ENCODE results near the gene FERMT3.

FERMT3 gene

DNA sequence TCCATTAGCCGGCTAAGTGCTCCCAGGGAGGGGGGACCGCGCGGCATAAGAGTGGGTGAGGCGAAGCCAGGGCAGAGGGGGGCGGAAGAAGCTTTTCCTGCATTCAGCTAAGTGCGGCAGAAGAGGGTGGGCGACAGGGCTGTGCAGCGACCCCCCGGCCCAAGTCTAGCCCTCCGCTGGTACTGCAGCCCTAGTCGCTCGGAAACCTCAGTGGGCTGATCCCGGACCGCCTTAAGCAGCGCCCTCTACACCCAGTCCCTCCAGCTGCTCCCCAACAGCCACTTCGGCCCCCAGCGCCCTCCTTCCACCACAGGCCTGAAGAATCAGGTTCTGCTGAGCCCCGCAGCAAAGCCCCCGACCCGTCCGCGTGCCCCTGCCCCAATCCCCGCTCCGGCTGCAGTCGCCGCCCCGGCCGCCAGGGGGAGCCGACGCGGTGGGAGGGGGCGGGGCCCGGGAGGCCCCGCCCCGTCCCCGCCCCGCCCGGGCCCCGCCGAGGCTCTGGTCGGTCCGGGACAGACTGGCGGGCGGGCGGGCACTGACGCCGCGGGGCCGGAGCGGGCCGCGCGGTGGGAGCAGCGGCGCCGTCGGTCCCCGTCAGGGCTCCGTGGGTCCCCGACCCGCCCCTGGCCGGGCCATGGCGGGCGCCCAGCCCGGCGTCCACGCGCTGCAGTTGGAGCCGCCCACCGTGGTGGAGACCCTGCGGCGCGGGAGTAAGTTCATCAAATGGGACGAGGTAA, 44.7 kb downstream of the FERMT3 start, which contains the start of gene PLCB3:
PLCB3 (plus strand) TSS at position 515 of the 737 bp plus-strand sequence; CDS start at position 635, 120 bp downstream.
- DNase-seq, result peak; percentile 36

DNA sequence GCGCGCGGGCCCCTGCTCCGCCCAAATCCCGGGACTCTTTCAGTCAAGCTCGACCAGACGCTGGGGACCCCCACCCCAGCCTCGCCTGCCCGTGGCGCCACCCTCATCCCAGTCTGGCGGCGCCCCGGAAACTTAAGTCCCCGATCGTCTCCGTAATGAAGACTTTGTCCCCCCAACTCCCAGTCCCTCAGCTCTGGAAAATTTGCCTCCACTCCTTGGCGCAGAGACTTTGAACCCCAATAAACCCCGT, 45.2 kb downstream of the FERMT3 start:
- no peak for DNase-seq

DNA sequence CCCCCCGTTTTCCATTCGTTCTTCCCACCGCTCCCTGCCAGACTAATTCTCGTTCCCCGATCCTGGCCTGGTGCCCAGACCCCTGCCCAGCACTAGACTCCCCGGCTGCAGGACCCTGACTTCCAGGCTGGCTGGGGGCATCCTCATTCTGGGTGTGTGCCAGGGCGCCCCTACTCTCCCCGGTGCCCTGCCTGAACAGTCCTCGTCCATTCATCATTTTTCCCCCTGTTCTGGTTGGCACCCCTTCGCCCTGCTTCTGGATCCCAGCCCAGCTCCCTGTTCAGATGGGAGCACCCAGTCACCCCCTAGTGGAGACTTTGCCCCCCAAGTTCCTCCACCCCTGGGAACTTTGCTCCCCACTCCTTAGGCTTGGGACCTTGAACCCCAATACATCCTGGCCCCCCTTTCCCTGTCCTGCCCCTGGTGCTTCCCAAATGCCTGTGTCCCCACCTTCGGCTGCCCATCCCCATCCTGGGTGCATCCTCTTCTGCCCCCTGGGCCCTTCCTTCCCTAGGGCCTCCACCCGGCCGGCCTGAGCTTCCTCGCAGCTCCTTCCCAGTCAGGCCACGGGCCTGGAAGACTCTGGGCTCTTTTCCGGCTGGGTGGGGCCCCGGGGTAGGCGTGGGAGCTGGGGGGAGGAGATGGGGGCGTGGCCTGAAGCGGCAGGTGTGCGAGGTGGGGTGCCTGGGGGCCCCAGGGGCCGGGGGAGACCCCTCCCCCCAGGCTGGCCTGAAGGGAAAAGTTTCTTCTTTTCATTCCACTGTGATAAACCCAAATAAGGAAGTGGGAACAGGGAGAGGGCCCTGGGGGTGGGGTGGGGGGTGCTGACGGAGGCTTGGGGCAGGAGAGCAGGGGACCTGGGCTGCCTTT, 45.7 kb downstream of the FERMT3 start:
- no peak for DNase-seq

DNA sequence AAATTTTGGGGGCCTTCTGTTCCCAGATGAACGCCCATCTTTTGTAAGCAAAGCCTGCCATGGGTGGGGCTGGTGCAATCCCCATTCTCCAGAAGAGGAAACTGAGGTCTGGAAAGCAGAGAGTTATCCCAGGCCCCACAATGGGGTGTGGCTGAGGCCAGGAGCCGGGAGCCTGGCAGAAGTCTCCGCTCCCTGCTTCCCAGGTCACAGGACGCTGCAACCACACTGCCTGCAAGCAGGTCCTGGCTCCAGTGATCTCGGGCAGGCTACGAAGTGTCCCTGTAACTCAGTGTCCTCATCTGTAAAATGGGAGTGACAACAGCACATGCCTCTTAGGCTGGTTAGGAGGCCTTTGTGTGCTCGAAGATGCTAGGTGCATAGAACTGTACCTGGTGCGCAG, 46.5 kb downstream of the FERMT3 start:
- DNase-seq, result no peak

DNA sequence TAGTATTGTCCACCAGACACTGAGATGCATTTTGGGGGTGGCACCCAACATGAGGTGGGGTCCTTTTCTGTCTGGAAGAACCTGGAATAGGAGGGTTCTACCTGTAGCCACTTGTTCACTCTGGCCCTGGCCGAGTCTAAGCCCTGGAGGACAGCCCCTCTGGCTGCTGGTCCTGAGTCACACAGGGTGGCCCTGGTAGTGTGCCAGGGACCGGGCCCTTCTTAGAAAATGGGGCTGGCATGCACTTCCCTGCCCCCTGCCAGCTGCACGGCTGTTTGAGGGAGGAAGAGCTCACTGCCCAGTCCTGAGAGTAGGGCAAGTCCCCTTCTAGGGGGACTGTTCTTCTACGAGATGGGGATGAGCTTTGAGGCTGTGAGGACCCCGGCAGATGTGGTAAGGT, 47.0 kb downstream of the FERMT3 start:
- no peak for DNase-seq

DNA sequence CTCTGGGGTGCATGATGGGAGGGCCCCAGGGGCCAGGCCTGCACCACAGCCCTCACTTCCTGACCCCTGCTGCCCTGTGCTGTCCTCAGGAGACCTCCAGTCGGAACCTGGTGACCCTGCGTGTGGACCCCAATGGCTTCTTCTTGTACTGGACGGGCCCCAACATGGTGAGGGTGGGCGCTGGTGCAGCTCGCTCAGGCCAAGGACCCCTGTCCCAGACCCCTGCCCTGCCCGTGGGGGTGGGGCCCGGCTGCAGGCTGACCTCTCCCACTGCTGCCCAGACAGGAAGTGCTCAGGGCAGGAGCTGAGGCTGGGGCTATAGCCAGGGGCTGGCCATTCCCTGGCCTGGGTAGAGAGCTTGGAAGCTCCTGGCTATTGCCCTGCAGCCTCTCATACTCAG, 47.8 kb downstream of the FERMT3 start:
- DNase-seq, result no peak

DNA sequence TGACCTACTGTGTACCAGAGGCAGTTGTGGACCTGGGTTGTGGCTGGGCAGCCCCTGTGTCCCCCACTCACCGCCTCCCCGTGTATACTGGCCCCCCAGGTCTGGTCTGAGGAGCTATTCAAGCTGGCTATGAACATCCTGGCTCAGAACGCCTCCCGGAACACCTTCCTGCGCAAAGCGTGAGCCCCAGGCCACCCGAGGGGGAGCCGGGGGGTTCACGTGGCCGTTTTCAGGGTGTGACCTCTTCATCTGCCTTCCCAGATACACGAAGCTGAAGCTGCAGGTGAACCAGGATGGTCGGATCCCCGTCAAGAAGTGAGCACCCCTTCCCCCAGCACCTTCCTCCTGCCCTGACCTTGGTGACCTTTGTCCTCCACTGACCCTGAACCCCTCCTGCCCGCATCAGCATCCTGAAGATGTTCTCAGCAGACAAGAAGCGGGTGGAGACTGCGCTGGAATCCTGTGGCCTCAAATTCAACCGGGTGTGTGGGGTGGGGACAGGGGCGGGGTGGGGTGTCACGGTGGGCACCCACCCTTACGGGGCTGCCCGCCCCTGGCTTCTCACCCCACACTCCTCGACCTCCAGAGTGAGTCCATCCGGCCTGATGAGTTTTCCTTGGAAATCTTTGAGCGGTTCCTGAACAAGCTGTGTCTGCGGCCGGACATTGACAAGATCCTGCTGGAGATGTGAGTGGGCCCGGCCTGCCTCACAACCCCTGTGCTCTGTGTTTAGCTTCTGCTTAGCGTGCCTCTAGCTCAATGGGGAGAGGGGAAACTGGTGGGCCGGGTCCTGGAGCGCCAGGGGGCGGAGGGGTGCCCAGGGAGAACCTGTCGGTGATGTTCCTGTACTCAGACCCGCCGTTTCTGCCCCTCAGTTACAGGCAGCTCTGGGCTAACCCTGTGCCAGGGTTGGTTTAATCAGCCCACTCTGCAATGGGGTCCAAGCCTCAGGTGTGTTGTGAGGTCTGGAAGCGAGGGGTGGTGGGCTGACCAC, 48.9 kb downstream of the FERMT3 start:
- DNase-seq, result no peak

DNA sequence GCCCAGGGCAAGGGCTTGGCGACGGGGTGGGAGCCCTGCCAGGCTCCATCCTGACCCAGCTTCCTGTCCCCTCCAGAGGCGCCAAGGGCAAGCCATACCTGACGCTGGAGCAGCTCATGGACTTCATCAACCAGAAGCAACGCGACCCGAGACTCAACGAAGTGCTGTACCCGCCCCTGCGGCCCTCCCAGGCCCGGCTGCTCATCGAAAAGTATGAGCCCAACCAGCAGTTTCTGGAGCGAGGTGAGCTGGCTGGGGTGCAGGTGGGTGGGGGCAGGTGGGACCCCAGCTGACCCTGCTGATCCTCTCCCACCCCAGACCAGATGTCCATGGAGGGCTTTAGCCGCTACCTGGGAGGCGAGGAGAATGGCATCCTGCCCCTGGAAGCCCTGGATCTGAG, 49.8 kb downstream of the FERMT3 start:
- DNase-seq, result no peak

DNA sequence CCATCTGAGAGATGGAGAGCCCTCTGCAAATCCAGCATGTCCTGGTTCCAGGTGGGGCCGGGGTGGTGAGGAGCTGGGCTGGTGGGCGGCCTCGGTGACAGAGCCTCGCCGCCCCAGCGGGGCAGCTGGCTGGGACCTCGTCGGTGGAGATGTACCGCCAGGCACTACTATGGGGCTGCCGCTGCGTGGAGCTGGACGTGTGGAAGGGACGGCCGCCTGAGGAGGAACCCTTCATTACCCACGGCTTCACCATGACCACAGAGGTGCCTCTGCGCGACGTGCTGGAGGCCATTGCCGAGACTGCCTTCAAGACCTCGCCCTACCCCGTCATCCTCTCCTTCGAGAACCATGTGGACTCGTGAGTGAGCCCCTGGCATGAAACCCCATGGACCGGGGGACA, 51.8 kb downstream of the FERMT3 start:
- no peak for DNase-seq

DNA sequence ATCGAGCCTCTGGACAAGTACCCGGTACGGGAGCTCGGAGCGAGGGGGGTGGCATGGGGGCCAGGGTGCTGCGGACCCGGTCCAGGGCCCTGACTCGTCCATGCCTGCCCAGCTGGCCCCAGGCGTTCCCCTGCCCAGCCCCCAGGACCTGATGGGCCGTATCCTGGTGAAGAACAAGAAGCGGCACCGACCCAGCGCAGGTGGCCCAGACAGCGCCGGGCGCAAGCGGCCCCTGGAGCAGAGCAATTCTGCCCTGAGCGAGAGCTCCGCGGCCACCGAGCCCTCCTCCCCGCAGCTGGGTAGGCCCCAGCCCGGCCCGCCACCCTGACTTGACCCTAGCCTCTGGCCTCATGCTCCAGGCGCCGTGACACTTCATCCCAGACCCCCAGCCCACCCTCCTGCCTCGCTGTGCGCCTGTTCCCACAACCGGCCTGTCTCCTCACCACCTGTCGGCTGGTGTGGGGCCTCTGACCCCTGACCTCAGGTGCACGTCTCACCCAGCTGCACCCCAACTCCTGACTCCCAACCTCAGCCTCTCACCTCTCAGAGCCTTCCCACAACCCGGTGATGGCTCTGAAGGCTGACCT, 52.5 kb downstream of the FERMT3 start:
- DNase-seq, result no peak

DNA sequence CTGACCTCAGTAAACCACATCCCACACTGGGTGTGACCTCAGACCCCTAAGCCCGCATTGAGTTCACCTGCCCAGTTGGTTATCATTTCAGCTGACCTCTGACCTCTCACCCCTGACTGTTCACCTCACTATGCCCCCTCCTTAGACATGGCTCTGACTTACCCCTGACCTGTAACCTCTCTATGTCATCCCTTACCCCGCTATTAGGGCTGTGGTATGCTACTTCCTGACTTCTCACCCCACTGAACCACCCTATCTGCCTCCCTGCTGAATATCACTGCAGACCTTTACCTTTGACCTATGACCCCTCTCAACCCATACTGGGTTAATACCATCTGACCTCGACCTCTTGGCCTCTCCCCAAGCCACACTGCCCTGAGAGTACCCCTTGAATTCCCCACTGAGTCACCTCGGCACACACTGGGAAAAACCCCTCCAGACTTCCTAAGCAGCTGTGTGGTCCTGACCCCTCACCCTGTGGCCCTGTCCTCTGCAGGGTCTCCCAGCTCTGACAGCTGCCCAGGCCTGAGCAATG, 53.1 kb downstream of the FERMT3 start:
- no peak for DNase-seq

DNA sequence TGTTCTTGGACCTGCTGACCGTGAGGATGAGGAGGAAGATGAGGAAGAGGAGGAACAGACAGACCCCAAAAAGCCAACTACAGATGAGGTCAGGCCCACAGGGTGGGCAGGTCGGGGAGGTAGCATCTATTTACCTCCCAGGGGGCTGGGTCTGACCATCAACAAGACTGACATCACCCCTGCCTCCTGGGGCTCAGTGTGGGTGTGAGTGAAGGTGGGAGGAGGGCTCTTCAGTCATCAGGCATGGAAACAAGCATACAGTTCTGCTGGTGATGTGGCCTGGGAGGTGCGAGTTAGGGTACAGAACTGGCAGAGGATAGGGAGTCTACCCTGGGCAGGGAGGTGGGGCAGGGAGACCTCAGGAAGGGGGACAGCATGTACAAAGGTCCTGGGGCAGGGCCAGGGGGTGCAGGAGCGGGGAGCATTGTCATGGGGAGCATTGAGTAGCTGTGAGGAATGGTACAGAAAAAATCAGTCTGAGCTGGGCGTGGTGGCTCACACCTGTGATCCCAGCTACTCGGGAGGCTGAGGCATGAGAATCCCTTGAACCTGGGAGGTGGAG, 53.7 kb downstream of the FERMT3 start:
- DNase-seq, result no peak

DNA sequence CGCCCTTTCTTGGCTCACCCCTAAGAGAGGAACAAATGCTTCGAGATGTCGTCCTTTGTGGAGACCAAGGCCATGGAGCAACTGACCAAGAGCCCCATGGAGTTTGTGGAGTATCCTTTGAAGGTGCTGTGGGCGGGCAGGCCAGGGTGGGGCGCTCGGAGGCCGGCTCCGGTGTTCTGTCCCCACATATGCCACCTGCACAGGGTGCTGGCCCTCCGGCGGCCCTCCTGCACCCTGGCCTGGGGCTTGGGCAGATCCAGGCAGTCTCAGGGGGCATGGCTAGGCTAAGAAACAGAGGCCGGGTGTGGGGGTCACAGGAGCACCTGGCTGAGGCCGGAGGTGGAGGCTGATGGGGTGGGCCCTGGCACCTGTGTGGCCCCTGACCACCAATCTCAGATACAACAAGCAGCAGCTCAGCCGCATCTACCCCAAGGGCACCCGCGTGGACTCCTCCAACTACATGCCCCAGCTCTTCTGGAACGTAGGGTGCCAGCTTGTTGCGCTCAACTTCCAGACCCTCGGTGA, 55.1 kb downstream of the FERMT3 start:
- no peak for DNase-seq

DNA sequence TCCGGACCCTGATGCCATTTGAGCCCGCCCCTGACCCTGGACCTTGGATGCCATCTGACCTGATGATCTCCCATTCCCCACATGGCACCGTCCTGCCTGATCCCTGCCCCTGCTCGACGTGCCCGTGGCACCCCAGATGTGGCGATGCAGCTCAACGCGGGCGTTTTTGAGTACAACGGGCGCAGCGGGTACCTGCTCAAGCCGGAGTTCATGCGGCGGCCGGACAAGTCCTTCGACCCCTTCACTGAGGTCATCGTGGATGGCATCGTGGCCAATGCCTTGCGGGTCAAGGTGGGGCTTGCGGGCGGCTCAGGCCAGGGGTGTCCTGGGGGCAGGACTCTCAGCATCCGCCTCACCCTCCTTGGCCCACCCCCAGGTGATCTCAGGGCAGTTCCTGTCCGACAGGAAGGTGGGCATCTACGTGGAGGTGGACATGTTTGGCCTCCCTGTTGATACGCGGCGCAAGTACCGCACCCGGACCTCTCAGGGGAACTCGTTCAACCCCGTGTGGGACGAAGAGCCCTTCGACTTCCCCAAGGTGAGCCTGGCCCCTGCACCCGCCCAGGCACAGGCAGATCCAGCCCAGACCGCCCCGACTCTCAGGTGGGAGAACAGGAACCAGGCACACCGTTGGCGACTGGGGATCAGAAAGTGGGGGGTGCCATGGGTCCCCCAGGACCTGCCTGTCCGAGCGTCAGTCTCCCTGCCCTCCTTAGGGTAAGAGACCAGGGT, 55.9 kb downstream of the FERMT3 start:
- no peak for DNase-seq

DNA sequence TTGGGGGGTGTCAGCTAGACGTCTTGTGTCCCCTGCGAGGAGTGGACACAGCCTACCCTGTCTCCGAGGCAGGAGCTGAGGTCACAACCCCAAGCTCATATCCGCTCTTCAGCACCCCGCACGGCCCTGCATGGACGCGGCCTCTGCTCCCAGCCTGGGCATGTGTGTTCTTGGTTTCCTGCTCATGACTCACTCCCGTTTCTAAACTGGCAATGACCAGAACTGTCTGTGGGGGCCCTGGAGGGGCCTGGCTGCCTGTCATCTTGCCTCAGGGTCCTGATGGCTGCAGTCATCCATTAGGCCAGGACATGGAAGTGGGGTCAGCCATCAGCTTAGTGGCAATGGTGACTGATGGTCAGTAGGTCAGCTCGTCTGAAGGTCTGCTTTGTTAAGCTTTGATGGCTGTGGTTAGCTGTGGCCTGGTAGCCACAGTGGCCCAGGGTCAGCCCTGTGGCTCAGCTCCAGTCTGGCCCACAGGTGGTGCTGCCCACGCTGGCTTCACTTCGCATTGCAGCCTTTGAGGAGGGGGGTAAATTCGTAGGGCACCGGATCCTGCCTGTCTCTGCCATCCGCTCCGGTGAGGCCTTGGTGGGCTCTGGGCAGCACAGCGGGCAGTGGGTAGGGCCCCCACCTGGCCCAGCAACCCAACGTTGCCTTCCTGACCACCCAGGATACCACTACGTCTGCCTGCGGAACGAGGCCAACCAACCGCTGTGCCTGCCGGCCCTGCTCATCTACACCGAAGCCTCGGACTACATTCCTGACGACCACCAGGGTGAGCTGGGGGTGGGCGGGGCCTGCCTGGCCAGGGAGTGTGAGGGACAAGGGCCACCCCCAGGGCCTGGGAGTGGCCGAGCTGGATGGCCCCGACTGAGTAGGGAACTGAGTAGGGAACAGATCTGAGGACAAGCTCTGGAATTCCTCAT, 56.8 kb downstream of the FERMT3 start:
- no peak for DNase-seq

DNA sequence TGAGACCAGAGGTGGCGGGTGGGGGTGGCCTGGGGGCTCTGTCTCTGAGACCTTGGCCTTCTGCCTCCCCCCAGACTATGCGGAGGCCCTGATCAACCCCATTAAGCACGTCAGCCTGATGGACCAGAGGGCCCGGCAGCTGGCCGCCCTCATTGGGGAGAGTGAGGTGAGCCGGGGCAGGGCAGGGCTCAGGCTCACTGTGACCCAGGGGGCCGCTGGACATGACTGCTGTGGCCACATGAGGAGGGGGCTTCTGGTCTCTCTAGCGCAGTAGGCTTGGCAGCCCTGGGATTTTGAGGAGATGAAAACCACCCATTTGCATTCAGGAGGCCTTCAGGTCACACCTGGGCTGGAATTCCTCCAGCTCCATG, 57.4 kb downstream of the FERMT3 start:
- no peak for DNase-seq

DNA sequence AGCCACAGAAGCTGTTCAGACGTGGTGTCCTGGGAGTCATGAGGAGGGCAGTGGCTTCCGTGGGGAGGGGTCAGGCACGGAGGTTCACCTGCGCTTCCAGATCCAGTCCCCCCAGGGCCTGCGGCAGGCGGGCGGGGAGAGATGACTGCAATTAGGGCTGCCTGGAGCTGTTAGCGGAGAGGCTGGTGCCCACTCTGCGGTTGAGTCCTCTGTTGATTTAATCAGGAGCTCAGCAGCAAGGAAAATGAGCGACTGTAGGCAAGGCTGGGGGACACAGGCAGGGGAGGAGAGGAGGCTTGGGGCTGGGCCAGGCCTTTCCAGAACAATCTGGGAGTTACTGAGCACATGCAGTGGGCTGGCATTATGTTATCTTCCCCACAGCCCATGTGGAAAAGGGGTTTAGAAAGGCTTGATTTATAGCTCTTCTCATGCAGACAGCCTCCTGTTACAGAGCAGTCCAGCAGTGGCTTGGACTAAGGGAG, 57.9 kb downstream of the FERMT3 start:
- no peak for DNase-seq

DNA sequence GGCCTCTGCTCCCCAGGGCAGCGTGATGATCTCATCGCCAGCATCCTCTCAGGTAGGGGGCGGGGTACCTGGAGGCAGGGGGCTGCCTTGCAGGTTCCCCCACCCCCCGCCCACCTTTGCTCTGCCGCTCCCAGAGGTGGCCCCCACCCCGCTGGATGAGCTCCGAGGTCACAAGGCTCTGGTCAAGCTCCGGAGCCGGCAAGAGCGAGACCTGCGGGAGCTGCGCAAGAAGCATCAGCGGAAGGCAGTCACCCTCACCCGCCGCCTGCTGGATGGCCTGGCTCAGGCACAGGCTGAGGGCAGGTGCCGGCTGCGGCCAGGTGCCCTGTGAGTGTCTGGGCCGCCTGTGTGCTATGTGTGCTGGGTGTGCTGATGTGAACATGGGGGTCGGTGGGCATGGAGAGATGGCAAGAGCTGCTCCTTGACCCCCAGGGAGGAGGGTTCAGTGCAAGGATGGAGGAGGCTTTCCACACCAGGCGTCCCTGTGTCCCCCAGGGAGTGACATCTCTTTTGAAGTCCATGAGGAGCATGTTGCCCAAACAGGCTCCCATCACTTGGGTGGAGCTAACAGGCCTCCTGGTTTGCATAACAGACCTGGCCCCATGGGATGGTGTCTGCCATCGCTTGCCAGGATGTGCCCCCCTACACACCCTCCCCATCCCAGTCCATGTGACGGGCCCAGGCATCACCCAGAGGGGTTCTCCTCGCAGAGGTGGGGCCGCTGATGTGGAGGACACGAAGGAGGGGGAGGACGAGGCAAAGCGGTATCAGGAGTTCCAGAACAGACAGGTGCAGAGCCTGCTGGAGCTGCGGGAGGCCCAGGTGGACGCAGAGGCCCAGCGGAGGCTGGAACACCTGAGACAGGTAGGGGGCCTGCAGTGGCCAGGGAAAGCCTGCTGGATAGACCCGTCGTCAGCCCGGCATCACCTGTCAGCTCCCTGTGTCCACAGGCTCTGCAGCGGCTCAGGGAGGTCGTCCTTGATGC, 58.9 kb downstream of the FERMT3 start:
- DNase-seq, result no peak

DNA sequence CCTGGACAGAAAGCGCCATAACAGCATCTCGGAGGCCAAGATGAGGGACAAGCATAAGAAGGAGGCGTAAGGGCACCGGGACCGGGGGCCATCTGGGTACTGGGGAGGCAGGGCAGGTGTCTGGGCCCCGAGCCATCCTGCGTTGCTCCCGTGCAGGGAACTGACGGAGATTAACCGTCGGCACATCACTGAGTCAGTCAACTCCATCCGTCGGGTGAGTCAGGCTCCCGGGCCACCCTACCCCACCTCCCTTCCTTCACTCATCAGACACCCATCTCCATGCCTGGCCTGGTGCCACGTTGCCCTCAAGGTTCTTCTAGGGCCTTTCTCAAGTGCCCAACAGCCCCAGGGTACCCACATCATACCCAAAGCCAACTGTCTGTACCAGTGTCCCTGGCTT, 59.8 kb downstream of the FERMT3 start:
- no peak for DNase-seq

Measured in fibroblast of upper back skin (primary cell).